T-helper 22 cell (primary cell): ENCODE results near the gene LRPPRC.
A peak's percentile ranks its signal among the peaks of the same experiment; 100 is the strongest.
"Not testable (repeated sequence)": the region's sequence is repeated elsewhere in the genome, so short reads cannot be mapped to it uniquely, and the experiment has no call there.

ENCODE experiments used
- DNase-seq: peaks from one replicate; pipeline ENCODE4 v3.0.0-alpha.2; 2020; ENCODE audit warnings: low read depth

The LRPPRC gene

DNA sequence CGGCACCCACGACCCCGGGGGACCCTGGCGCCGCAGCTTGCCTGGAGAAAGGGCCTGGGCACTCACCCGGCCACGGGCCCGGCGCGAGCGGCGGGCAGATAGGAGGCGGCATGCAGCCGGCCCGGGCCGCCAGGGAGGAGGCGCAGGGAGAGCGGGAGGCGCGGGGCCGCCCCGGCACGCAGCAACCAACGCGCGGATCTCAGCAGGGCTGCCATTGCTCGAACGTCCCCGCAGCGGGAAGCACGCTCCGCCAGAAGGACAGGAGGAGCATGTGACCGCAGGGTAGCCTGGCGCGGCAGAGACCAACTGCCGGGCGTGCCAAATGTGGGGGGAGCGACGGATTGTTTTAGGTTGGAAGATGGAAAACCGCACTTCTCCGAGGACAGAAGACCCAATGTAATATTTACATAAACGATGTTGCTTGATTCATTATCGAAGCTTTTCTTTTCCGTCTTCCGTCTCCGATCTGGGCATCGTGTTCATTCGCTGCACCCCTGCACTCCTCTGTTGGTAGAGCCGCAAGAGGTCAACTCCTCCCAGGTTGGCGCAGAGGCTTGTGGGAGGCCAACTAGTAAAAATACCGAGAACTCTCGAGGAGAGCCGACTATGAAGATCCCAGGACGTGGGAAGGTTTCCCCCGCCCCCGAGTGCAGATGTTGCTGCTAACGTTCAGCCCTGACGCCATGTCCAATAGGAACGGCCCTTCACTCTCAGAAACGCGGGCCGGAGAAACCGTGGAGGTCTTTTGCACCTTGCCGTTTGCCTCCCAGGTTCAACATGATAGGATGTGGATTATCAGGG lies at the start of gene LRPPRC:
TSS of gene LRPPRC (minus strand) at position 257 of the 801 bp plus-strand sequence. CDS start at position 215, 42 bp downstream.
- peak; percentile 83 for DNase-seq

- DNase-seq, result no peak
These were observed 49.3 kb upstream of the LRPPRC start for GRCh38 chr2:44045061-44045460.

DNA sequence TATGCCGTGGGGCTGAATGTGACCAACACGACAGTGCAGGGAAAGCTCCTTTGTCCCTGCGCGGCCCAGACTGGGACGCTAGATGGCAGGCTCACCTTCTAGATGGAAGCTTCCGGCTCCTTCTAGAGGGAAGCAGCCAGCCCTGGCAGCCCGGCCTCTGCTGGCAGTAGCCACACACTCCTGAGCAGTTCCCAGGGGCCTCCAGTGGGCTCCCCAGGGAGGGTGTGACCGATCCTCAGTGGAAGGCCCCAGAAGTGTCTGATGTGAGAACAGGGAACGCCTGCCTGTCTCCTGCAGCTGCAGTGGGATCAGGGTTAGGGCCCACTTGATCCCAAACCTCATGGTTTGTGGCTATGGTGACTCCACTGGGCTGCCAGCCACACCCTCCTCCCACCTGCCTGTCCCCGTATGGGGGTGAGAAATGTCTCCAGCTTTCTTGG lies 48.5 kb upstream of the LRPPRC start:
- peak; percentile 33 for DNase-seq

DNA sequence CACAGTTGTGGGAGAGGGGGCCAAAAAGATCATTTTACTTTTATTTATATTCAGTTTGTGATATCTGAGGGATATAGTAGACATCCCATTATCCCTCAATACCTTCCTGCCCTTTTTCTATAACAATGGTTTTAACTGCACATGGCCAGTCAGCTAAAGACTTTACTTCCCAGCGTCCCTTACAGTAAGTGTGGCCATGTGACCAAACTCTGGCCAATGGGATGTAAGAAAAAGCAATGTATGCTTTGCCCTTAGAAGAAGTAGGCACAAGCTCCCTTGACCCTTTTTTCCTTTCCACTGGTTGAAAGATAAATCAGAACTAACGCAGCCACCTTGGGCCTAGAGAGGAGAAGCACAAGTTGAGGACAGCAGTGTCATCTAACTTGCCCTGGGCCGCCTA lies 44.6 kb upstream of the LRPPRC start:
- no peak for DNase-seq

- DNase-seq, result no peak
These were observed 42.5 kb upstream of the LRPPRC start for GRCh38 chr2:44038277-44038676.

DNA sequence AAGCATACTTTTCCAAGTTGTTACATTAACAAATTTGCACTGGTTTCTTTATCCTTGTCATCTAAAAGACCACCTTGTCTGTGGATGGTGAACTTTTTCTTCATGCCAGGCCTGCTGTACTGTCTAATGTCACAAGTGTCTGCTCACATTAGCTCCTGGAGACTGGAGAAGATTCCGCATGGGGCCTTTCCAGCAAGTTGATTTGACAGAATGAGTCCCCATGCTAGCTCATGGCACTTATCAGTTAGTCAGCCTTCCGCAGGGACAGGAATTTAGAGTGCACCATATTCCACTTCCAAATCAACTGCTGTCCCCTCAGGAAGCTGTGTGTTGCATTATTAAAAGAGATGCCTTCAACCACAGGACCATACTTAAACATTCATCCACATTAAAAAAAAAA lies 41.4 kb upstream of the LRPPRC start:
- DNase-seq, result no peak

DNA sequence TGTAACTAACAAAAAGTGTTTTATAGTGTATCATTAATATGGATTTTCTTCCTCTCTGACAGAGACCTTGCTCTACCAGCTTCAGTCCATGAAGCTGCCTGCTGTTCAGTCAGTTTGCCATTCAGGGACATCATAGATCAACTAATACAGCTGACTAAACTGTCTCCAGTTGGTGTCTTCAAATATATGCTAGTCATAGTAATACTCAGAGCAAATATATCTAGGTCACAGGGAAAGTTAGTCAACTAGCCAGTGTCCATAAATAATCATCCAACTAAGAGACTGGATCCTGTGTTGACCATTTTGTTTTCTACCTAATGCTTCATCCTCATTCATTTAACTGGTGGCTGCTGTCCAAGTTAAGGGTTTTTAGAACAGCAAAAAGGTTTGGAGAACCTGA lies 38.2 kb upstream of the LRPPRC start:
- no peak for DNase-seq

DNA sequence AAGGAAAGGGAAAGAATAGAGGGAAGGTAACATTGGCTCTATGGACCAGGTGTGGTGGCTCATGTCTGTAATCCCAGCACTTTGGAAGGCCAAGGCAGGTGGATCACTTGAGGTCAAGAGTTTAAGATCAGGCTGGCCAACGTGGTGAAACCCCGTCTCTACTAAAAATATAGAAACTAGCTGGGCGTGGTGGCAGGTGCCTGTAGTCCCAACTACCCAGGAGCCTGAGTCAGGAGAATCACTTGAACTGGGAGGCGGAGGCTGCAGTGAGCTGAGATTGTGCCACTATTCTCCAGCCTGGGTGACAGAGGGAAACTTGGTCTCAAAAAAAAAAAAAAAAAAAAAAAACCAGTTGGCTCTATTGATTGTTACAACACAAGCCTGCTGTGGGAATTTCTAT lies 31.3 kb upstream of the LRPPRC start:
- not testable (repeated sequence) for DNase-seq

GRCh38 chr2:44016282-44016681 lies 20.5 kb upstream of the LRPPRC start:
- no peak for DNase-seq

- DNase-seq, result no peak
These were observed 19.4 kb upstream of the LRPPRC start for GRCh38 chr2:44015239-44015638.

- DNase-seq, result not testable (repeated sequence)
These were observed 17.4 kb upstream of the LRPPRC start for GRCh38 chr2:44013205-44013604.

DNA sequence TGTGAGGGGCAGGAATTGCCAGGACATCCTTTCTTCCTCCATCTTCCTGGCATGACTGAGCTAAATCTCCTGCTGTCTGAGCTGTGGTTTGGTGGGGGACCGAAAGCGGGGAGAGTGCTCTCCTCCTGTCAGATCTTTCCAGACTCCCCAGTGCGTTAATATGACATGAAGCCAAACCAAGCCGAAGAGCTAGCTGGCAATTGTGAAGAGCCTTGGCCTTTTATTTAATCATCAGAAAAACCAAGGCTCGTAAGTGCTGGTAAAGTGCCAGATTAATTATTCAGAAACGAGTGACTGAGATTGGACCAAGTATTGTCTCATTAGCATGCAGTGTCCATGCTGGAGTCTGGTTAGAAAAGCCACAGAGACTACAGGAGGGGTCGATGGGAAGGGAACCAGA lies 14.5 kb upstream of the LRPPRC start:
- no peak for DNase-seq

GRCh38 chr2:44009136-44009735 lies 13.4 kb upstream of the LRPPRC start:
- no peak for DNase-seq

- DNase-seq, result no peak
These were observed 10.1 kb upstream of the LRPPRC start for GRCh38 chr2:44005846-44006245.

- DNase-seq, result no peak
These were observed 9.2 kb upstream of the LRPPRC start for GRCh38 chr2:44004735-44005602.

DNA sequence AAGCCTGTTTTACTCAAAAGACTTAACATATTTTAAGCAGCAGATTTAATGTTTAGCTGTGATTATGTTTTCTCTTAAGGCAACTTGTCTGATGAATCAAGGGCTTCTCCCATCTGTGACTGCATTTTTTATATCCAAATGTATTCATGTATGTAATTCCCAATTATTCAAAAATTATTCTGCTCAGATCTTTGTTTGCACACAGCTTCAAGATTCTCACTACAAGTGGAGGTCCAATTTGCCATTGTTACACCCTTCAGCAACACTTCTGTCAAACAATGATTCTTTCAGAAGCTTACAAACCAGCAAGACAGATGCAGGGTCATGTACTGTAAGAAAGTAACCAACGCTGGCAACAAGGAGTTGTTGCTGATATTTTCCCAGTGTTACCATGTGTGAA lies 5.9 kb upstream of the LRPPRC start:
- DNase-seq, result no peak

DNA sequence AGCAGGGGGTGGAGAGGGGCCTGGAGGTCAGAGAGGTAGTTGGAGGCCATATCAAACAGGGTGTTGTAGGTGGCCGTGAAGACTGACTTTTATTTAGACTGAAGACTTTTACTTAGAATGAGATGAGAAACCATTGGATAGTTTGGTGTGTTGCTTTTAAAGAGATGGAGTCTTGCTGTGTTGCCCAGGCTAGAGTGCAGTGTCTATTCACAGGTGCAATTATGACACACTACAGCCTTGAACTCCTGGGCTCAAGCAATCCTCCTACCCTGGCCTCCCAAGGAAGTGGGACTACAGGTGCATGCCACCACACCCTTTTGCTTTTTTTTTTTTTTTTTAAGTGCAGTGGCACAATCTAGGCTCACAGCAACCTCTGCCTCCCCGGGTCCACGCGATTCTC lies 2.5 kb upstream of the LRPPRC start:
- no peak for DNase-seq

DNA sequence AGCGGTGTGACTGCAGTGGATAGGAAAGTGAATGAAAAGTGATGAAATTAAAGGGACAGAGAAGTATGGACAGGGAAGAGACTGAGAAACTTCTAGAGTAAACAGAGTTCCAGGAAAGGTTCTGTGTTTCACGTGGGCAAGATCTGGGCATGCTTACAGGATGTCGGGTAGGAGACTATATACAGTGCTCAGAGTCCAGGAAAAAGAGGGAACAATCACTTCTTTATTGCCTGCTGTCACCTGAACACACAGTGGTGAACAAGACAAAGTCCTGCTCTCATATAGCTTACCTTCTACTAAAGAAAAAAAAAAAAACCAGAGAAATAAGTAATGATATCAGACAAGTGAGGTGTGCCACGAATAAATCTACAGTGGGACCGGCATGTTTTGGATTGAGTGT lies 2.4 kb downstream of the LRPPRC start:
- no peak for DNase-seq

DNA sequence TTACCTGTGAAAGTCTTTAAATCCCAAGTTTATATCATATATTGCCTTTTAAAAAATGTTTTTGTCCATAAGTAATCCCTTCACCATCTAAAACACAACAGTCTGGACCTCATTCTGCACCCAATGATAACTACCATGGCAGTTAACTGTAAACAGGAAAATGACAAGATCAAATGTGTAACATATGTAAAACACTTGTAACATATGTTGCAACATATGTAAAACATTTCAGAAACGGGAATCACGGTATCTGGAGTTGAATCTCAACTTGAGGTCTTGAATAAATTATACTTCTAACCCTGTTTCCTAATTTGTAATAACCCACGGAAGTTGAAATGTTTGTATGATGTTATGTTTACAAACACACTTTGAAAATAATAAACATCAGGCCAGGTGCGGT lies 6.2 kb downstream of the LRPPRC start:
- no peak for DNase-seq

DNA sequence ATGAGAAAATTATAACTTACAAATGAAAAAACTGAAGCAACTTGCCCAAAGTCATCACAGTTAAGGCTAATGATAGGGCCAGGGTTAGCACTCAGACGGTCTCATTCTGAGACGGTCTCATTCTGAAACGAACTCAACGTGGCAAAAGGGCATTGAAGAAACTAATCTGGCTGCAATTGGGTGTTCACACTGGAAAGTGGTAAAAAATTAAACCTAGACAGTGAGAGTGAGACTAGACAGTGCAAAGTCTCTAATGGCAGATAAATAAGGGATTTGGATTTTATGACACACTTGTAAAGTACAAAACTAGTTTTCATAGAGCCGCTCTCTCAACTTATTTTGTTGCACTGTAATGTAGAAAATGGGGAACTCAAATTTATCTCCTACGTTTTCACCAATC lies 9.2 kb downstream of the LRPPRC start:
- no peak for DNase-seq

- DNase-seq, result no peak
These were observed 10.4 kb downstream of the LRPPRC start for GRCh38 chr2:43985359-43985758.

DNA sequence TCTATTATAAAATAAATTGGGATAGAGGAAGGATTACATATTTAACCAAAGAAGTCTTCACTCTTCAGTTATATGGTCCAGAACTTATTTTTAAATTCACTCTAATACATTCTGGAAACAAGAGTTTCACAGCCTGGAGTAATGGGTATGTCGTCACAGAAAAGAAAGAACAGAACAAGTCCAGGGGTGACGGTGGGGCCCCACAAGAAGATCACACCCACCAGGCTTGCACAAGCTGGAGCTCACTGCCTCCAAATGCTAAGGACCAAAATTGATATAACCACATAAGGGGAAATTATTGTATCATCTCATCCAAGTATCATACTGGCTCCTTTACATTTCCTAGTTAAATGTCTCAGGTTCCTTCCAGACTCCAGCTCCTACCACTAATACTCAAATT lies 11.3 kb downstream of the LRPPRC start:
- no peak for DNase-seq

- no peak for DNase-seq
These were observed 14.9 kb downstream of the LRPPRC start for GRCh38 chr2:43980902-43981301.
